Activated effector memory CD4-positive, alpha-beta T cell treated with Interleukin-2 at 50 U/mL for 16 hours (primary cell): ENCODE measurements around the gene SPHK2.
"Not testable (repeated sequence)": the region's sequence is repeated elsewhere in the genome, so short reads cannot be mapped to it uniquely, and the experiment has no call there.

Source experiments
- DNase-seq: peaks from one replicate; pipeline ENCODE4 v3.0.0-alpha.2; 2020

The SPHK2 gene

DNA sequence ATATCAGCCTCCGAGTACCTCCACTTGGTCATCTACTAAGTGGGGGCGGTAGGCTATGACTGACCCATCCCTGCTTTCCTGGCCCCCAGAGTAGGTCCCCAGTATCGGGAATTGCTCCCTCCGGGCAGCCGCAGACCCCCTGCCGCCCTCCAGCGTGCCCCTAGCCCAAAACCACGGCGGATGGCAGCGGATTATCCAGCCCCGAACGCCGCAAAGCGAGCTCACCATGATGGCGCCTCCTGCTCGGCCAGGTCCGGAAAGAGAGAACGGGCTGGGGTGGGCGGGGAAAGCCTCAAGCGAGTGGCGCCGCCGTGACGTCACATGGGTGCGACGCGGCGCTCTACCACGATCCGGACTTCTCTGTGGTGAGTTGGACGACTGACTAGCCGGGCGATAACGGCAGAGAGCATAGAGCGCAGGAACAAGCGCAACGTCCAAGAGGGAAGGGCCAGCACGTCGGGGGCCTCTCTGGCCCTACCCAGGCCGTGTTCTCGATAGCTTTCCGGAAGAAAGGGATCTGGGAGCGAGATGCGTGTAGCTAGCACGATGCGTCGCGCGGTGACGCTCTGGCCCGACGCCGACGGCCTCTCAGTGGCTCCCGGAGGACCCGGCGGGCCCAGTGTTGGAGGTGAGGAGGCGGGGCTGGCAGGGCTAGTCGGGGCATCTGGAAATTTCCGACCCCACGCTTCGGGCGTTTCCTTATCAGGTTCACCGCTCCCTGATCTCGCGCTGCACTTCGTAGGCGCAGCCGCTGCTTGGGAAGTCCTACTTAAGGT is at the start of gene SPHK2, which contains the start of gene RPL18:
TSS of gene SPHK2 (plus strand) at position 591 of the 776 bp plus-strand sequence. CDS start 1,009 bp downstream, outside the sequence.
TSS of gene RPL18 (minus strand) at position 263 of the 776 bp plus-strand sequence. CDS start at position 228, 35 bp downstream.
- peak; percentile 94 for DNase-seq

GRCh38 chr19:48569814-48570213 is 49.5 kb upstream of the SPHK2 start:
- no peak for DNase-seq

DNA sequence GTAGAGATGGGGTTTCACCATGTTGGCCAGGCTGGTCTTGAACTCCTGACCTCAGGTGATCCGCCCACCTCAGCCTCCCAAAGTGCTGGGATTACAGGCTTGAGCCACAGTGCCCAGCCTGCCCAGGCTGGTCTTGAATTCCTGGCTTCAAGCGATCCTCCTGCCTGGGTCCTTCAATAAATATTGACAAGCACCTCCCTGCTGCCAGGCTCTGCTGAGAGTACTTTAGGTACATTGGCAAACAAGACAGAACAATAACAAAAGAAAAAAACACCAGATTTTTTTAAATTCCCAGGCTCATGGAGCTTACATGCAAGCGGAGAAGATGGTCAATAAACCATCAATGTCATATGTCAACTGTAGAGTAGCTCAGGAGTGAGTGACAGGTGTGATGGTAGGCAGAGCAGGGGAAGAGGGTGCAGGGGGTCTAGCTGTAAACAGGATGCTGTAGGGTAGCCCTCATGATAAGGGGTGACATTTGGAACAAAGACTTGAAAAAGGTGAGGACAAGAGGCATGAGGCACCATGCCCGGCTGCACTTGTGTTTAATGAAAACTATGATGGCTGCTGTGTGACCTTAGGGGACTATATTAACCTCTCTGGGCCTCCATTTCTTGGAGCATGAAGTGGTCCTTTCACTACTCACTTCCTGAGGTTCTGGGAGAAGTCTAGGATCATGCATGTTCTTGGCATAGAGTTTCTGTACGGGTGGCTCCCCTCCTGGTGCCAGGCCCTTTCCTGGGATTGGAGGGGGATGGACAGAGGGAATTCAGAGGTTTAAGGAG is 47.7 kb upstream of the SPHK2 start:
- no peak for DNase-seq

GRCh38 chr19:48573163-48573505 is 46.2 kb upstream of the SPHK2 start:
- DNase-seq, result no peak

DNA sequence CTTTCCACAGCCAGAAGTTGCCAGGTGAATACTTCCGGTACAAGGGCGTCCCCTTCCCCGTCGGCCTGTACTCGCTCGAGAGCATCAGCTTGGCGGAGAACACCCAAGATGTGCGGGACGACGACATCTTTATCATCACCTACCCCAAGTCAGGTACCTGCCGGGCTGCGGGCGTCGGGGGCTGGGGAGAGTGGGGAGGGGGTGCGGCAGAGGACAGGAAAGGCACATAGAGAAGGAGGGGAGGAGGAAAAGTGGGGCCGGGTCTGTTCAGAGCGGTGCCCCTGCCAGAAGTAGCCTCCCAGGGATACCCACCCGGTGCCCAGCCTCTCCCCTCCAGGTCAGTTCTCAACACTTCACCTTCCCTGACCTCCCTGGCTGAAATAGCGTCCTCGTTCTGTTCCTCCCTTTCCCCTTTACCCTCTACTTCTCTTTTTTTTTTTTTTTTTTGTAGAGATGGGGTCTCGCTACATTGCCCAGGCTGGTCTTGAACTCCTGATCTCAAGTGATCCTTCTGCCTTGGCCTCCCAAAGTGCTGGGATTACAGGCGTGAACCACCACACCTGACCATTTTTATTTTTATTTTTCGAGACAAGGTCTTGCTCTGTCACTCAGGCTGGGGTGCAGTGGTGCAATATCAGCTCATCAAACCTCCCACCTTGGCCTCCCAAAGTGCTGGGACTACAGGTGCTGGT is 43.2 kb upstream of the SPHK2 start:
- DNase-seq, result no peak

DNA sequence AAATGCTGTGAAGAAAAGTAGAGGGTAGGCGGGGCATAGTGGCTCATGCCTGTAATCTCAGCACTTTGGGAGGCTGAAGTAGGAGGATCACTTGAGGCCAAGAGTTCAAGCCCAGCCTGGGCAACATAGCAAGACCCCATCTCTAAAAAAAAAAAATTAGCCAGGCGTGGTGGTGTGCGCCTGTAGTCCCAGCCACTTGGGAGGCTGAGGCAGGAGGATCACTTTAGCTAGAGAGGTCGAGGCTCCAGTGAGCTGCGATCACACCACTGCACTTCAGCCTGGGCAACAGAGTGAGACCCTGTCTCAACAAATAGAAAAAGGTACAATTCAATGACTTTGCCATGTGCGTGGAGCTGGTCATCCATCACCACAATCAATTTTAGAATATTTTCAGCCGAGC is 41.4 kb upstream of the SPHK2 start:
- not testable (repeated sequence) for DNase-seq

DNA sequence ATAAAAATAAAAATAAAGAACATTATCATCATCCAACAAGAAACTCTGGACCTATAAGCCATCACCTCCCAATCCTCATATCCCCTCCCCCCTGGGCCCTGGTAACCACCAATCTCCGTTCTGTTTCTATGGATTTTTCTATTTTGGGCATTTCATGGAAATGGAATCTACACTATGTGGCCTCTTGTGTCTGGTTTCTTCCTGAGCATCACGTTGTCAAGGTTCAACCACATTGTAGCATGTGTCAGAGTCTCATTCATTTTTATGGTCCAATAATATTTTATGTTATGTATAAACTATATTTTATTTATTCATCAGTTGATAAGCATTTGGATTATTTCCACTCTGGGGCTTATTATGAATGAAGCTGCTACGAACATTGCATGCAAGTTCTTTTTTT is 40.4 kb upstream of the SPHK2 start:
- DNase-seq, result no peak

DNA sequence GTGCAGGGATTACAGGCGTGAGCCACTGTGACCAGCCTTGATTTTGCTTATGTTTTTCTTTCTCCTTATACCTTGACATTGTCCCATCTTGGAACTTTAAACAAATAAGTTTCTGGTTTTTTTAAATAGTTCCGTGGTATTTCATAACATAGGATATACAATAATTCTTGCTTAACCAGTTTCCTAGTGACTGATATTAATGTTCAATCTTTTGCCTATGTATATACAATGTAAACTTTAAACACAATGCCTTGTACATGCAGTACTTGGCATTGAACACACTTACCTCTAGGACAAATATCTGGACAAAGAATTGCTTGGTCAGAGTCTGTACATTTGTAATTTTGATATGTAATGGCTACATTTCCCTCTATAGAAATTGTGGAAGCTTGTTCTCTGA is 37.1 kb upstream of the SPHK2 start:
- no peak for DNase-seq

DNA sequence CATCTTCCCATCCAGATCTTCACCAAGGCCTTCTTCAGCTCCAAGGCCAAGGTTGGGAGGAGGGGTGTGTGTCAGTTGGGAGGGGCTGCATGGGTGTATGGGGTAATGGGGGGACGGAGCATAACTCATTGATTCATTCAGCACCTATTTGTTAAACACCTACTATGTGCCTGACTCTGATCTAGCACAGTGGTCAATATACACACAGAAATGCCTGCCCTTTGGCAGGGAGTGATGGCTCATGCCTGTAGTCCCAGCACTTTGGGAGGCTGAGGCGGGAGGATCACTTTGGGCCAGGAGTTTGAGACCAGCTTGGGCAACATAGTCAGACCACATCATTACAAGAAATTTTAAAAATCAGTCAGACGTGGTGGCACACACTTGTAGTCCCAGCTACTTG is 31.9 kb upstream of the SPHK2 start:
- DNase-seq, result no peak

DNA sequence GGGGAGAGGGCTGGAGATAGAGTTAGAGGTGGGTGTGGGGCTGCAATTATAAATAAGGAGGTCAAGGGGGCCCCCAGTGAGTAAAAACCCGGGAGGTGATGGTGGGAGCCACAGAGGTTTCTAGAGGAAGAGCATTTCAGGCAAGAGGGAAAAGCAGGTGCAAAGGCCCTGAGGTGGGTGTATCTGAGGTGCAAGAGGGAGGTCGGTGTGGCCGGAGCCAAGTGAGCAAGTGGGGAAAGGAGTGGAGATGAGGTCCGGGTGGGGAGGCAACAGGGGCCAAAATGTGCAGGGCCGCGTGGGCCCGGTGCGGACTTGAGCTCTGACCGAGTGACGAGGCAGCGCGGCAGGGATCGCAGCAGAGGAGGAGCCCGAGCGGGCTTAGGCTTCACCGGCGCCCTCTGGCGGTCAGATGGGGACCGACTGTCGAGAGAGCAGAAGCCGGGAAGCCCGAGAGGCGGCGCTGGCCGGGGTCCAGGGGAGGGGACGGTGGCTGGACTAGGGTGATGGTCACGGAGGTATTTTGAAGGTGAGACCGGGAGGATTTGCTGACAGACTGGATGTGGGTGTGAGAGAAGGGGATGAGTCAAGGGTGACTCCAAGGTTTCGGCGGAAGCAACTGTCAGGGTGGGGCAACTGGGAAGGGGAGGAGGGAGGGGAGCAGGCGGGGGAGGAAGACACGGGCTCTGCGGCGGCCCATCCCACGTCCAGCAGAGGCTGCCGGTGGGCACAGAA is 30.5 kb upstream of the SPHK2 start:
- DNase-seq, result peak; percentile 73

DNA sequence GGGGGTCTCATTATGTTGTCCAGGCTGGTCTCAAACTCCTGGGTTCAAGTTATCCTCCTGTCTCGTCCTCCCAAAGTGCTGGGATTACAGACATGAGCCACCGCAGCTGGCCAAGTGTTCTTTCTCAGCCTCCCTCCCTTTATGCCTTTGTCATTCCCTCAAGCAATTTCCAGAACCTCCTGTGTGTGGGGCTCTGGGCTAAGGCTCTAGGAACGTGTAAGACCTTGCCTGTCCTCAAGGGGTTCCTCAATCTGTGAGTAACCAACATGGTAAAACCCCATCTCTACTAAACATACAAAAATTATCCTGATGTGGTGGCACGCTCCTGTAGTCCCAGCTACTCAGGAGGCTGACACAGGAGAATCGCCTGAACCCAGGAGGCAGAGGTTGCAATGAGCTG is 28.3 kb upstream of the SPHK2 start:
- no peak for DNase-seq

GRCh38 chr19:48595171-48595570 is 24.1 kb upstream of the SPHK2 start:
- no peak for DNase-seq

GRCh38 chr19:48595833-48596232 is 23.5 kb upstream of the SPHK2 start:
- no peak for DNase-seq

DNA sequence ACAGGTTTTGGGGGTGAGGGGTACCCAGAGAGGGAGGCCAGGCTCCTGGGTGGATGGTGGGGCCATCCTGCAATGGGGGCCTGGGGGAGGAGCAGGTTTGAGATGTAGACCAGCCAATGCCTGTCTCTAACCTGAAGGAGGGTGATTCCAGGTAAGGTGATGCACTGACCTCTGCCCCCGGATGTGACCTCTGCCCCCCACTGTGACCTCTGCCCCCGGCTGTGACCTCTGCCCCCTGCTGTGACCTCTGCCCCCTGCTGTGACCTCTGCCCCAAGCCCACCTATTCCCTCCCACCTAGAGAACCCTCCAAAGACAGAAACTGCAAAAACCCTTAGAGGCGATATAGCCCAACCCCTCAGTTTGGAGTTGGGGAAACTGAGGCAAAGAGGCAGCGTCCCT is 23.1 kb upstream of the SPHK2 start:
- DNase-seq, result no peak

DNA sequence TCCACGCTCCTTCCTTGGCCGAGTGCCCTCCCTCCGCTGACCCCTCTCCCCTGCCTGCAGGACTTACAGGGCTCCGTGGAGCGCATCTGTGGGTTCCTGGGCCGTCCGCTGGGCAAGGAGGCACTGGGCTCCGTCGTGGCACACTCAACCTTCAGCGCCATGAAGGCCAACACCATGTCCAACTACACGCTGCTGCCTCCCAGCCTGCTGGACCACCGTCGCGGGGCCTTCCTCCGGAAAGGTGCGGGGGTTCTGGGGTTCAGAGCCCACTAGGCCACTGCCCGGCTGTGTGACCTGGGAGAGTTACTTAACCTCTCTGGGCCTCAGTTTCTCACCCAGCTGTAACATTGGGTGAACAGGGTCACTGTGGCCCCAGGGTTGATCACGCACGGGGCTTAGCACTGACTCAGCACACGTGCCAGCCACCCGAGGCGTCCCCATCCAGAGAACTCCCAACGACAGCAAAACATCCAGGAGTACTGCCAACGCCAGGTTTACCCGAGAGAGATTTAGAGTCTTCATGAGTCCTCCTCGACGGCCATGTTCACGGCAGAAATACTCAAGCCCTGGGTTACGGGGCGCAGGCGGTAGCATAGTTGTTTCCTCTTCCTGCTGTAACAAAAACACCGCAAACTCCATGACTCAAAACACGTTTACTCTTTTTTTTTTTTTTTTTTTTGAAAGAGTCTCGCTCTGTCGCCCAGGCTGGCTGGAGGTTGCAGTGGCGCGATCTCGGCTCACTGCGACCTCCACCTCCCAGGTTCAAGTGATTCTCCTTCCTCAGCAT is 22.4 kb upstream of the SPHK2 start:
- peak; percentile 45 for DNase-seq

- no peak for DNase-seq
Measured at GRCh38 chr19:48598996-48599700, 20.2 kb upstream of the SPHK2 start.

DNA sequence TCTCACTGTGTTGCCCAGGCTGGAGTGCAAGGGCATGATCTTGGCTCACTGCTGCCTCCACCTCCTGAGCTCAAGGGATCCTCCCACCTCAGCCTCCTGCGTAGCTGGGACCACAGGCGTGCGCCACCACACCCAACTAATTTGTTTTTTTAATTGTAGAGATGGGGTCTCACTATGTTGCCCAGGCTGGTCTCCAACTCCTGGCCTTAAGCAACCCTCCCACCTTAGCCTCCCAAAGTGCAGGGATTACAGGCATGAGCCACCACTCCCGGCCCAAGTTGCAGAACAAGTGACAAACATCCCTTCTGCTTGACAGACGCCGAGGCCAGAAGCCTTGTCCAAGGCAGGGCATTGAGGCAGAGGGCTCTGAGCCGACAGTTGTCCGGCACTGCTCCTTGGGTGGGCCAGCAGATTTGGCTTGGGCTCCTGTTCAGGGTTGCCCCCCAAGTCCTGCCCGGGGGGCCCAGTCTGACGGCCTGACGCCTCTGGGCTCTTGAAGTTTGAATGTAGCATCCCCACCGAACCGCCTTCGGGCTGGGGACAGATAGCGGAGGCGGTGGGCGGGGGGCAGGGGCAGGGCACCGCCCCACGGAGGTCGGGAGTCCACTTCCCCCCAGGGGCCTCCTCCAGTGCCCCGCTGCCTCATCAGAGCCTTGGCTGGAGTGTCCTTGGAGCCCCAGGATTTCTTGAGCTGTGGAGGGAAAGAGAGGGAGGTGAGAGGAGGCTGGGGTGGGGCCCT is 18.5 kb upstream of the SPHK2 start:
- DNase-seq, result no peak

GRCh38 chr19:48603001-48603400 is 16.3 kb upstream of the SPHK2 start:
- no peak for DNase-seq

- no peak for DNase-seq
Measured at GRCh38 chr19:48603449-48603848, 15.9 kb upstream of the SPHK2 start.

- no peak for DNase-seq
Measured at GRCh38 chr19:48603850-48604249, 15.5 kb upstream of the SPHK2 start.
